Stimulated activated CD4-positive, alpha-beta T cell treated with anti-CD3 and anti-CD28 coated beads, Interleukin-4, amount 100 ng/mL, for 4 hours (primary cell): ENCODE results near the gene MYO16.
"Not testable (repeated sequence)": the region's sequence is repeated elsewhere in the genome, so short reads cannot be mapped to it uniquely, and the experiment has no call there.

ENCODE experiments used
- DNase-seq, 2 experiments: peaks; one replicate each; pipeline ENCODE4 v3.0.0-alpha.2; 2020

MYO16 gene

DNA sequence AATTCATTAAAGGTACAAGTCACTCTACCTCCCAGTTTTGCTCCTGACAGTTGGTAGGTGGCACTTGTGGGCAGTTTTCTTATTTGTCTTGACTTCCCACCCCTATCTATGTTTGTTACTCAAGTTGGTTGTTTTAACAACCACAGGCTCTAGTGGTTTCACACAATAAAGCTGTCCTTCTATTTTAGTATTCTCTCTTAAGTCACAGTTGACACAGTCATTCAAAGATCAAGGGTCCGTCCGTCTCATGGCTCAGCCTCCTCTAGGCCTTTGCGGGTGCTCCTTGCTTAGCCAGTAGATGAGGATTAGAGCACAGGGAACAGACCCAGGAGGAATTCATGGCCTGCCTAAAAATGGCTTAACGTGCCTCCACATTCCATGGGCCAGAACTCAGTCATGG is 583.2 kb downstream of the MYO16 start:
- DNase-seq, result no peak

DNA sequence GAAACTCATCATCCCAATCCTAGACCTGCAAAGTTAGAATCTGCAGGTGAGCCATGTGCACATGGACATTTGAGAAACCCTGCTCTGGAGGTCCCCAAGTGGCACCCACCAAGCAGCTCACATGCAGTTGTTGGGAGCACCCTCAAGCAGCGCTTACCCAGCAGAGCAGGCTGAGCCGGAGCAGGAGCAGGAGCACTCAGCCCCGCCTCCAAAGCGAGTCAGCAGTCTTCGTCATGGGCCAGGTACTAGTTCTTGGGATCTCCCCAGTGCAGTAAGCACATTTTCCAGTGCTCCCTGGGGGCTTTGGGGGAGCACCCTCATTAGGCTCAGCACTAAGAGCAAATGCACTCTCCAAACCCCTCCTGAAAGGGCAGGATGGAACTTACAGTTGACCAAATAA is 584.3 kb downstream of the MYO16 start:
- DNase-seq, result no peak

DNA sequence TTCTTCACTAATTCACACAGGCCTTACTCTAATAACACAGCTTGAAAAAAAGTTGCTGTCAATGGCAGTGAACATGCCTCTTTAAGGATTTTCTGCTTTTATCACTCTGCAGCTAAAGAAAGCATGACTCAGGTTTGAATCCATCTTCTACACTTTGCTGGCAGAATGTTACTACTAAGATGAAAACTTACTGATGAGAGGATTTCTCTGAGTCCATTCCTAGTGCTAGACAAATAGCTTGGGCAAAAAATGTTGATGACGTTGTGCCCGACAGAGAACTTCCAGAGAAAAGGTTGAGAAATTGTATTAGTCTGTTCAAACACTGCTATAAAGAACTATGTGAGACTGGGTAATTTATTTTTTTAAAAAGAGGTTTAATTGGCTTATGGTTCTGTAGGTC is 585.0 kb downstream of the MYO16 start:
- DNase-seq, result no peak

DNA sequence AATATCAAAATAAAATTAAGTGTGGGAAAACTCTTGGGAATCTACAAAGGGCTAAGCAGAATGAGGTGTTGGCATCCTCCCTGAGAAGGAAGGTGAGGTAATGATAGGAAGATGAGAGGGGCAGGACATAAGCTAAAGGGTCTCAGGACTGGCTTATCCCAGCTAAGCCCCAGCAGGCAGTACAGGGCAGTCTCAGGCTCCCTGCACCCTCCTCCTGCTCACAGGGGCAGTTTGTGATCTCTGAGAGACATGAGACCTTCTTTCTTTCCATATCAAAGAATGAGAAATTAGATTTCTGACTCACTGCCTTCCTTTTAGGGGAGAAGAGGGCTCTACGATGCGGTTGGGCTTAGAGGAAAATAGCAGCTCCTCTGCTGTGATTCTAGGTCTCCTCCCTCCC is 586.0 kb downstream of the MYO16 start:
- no peak for DNase-seq

DNA sequence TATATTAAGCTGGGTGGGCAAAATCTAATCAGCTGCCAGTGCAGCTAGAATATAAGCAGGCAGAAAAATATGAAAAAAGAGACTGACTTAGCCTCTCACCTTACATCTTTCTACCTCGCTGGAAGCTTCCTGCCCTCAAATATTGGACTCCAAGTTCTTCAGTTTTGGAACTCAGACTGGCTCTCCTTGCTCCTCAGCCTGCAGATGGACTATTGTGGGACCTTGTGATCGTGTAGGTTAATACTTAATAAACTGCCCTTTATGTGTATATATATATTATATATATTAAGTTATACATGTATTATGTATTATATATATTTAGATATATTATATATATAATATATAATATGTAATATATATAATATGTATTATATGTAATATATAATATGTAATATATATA is 588.1 kb downstream of the MYO16 start:
- DNase-seq, result not testable (repeated sequence)

DNA sequence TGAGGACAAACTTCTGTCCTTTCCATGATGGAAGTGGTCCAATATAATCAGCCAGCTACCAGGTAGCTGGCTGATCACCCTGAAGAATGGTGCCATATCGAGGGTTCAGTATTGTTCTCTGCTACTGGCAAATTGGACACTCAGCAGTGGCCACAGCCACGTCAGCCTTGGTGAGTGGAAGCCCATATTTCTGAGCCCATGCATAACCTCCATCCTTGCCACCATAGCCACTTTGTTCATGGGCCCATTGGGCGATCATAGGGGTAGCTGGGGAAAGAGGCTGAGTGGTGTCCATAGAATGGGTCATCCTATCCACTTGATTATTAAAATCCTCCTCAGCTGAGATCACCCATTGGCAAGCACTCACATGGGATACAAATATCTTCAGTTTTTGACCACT is 591.2 kb downstream of the MYO16 start:
- no peak for DNase-seq

DNA sequence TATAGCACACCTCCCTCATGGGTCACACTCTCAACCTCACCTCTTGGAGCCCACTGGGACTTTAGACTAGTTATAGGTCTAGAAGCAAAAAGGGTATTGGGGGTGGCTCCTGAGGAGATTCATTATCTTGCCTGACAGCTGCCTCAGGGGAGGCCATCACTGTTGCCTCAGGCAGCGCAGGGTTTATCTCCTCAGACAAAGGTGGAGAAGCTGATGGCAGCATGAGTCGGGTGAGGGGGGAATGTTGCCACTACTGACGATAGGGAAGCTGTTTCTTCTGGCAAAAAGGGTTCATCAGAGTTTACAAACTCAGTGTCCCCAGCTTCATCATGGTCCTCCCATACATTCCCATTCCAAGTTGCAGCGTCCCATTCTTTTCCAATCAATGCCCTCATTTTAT is 594.6 kb downstream of the MYO16 start:
- DNase-seq, result no peak

DNA sequence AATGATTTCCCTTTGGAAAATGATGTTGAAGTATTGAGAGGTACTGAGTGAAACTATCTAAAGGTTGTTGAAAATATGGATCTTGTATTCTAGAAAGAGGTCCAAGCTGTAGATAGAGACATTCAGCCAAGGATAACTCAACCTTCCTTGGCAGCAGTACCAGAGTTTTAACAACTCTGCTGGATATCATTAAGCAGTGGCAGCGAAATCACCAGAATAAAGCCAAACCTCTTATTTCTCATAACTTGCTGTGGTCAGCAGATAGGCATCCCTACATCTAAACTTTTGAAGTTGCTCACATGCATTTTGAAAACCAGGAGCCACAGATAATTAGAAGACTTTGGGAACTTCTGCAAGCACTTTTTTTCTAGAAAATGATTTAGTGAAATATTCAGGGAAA is 597.2 kb downstream of the MYO16 start:
- no peak for DNase-seq

DNA sequence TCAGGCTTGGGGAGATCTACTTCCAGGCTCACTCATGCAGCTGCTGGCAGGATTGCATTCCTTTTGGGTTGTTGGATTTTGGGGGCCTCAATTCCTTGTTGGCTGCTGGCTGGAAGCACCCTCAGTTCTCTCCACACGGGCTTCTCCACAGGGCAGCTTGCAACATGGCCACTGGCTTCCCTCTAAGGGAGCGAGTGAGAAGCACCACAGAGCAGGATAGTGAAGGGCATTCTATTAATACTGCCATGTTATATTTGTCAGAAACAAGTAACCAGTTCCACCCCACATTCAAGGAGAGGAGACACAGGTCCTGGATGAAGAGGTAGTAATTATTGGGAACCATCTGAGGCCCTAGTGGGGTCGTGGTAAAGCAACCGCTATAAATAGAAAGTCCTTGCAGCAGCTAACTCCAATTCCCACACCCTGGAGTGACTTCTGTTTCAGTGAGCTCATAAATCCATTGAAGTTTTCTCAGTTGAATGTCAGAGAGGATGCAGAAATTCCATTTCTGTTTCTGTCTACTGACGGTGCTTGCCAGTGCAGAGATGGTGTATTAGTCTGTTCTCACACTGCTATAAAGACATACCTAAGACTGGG is 598.0 kb downstream of the MYO16 start:
- DNase-seq, result no peak

DNA sequence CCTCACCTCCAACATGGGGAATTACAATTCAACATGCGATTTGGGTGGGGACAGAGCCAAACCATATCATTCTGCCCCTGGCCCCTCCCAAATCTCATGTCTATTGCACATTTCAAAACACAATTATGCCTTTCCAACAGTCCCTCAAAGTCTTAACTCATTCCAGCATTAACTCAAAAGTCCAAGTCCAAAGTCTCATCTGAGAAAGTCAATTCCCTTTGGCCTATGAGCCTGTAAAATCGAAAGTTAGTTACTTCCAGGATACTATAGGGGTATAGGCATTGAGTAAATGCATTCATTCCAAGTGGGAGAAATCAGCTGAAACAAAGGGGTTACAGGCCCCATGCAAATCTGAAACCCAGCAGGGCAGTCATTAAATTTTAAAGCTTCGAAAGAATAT is 598.8 kb downstream of the MYO16 start:
- no peak for DNase-seq

DNA sequence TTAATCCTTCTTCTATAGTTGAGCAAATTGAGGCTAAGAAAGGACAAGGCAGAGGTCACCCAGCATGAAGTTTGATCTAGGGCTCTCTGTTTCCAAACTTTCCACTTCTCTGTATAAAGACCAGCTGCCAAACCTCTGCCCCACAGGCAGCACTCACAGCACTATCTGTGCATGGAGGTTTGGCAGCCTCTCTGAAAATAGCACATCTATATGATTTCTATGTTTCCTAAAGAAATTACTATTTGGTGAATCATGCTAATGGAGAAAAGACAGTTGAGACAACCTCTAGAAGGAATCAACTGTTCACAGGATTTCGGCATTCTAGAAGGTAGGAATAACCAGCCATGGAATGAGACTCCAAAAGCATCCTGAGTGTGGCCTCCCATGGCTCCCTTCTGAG is 602.5 kb downstream of the MYO16 start:
- DNase-seq, result no peak

DNA sequence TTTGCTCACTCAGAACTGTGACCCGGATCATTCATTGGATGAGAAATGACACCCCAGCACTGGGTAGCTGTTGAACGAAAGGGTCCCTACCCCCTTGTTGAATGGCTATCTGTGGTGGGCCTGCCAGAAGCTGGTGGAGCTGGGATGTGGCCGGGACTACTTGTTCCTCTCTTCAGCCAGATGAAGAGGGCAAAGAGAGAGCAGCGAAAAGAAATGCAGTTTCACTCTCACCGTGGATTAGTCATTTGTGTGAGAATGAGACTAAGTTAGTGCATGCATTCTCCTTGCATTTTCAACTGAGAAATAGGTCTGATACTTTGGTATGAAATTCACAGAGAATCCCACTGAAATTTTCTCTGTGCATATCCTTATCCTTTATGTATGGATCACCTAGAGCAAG is 603.9 kb downstream of the MYO16 start:
- DNase-seq, result no peak

DNA sequence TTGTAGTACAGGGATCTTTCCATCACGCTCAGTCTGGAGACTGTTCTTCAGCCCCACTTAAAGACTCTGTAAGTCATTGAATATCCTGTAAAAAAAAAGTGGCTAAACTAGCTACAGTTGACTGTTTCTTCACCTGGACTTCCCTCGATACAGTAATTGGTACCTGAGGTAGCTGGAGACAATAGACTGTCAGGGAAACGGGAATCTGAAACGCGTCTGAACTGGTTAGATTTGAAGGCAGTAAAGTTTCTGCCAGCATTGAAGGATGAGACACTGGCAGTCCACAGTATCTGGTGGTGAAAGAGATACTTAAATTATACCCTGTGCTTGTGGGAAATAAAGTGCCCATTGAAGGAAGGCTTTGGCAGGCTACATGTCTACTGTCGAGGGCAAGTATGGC is 606.5 kb downstream of the MYO16 start:
- no peak for DNase-seq

DNA sequence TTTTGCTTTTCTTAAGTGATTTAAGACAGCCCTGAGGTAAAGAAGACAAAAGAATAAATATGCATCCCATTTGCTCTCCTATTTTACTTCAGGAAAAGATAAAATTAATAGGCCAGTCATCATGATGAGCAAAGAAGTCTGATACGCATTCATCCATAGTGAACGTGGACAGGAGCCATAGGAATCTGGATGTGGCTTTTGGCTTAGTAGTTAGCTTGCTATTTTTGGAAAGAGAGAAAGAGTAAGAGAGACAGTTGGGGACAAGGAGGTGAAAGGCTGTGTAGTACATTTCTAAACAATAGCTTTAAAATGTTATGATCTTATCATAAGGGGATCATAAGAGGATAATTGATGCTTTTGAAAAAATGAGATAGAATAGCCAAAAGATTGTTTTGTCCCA is 611.7 kb downstream of the MYO16 start:
- no peak for DNase-seq

DNA sequence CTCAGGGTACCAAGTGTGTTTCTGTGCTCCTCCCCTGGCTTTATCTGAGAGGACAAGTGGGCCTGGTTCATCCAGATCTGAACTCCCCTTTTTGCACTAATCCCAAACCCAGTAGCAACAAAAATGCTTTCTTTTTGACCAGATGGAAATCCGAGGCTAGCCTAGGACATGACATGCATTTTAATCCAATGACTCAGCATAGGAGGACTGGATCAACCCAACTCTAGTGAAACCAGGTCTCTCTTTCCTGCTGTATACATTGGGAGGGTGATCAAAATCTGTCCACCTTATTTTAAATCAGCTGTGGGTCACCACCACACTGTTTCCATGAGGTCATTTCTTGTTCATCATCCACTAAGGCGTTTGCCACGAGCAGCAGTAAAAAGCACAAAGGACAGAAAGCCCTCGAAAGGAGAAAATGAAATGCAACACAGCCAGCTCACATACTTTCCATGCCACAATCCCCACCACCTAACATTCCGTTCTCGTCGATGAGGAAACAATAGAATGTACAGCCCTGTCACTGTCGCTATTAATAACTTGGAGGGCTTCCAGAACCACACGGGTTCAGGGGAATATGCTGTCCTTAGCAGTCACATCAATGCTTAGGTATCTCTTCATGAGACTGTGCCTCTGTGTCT is 614.0 kb downstream of the MYO16 start:
- no peak for DNase-seq

DNA sequence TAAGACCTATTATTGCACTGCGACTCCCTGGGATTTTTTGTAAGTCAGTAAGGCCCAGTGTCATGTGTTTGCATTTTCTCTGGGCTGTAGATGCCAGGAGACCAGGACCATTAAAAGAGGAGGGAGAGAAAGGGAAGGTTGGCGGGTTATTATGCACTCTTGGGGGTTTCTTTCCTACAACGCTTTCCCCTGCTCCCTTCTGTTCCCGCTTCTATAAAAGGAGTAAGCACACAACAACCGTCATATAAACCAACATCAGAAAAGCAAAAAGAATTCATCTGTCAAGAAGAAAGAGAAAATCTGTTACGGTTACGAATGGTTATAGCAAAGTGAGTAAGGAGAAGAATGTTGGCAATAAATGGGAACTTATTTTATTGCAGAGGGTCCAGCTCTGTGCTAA is 615.2 kb downstream of the MYO16 start:
- DNase-seq, result no peak

DNA sequence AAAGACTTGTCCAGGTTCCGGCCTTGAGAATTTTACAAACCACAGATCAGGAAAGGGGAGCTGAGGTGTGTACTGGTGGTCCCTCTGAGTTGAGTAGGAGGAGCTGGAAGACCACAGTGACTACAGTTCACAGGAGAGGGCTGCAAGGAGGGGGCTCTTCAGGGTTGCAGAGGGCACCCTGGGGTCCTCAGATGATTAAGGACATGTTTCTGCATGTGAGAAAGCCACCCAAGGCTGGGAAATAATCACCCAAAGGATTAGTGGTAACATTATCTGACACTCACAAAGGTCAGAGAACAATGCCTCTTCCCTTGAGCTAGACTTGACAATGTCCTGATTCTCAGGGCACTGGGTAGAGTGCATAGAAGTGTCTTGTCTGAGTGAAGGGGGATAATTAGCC is 616.6 kb downstream of the MYO16 start:
- DNase-seq, result no peak

DNA sequence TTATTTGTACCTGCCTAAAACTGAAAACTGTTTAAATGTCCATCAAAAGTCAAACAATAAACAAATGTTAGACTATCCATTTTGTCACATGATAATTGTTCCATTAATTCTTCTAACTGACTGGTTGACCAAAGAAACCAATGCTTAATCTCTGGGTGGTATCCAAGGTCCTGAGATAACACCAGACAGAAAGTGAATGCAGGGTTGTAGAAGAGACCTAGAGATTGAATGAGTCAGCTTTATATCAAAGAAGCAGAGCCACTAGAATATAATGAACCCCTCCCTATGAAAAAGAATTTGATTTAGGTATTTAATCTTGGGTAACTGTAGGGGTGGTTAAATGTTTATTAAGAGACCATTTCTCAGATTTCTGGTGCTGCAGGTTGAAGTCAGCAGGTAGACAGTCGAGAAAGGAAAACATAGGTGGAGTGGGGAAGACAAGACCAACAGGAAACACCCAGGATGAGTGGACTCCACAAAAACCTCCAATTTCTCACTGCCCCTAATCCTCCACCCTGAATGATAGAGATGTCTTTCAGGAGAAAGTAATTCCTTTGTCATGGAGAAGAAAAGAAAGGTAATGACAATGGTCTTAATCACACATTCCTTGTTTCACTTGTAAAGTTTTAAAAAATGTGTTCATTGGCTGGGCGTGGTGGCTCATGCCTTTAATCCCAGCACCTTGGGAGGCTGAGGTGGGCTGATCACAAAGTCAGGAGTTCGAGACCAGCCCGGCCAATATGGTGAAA is 620.5 kb downstream of the MYO16 start:
- DNase-seq, result no peak

DNA sequence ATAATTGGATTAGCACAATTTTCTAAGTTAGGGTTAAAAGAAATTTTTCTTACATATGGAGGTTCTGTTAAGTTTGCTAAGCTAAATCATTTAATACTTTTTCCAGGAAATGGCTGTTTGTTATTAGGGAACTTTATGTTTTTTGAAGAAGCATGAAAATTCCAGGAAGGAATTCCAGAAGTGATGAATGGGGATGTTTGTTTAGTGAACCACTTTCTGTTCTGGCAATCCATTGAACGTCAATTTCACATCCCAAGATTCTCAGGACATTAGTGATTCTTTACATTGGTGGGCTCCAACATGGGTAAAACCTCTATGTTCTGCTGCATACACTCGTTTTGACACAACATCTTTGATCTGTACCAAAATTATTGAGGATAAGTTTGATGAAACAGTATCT is 622.5 kb downstream of the MYO16 start:
- no peak for DNase-seq

DNA sequence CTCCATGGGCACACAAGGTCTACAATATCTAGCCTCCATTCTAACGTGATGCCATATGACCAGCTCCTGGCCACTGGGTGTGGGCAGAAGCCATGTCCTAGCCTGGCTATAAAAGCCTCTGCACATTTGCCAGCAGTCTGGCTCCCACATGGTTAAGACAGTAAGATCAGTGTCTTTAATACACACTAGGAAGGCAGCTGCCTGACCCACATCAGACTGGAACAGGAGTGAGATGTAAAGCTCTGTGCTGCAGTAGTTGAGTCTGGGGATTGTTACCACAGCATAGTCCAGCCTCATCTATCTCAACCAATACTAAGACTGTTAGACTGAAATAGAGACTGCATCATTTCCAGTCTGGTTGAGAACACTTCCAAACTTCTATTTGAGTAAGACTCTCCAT is 623.9 kb downstream of the MYO16 start:
- no peak for DNase-seq

DNA sequence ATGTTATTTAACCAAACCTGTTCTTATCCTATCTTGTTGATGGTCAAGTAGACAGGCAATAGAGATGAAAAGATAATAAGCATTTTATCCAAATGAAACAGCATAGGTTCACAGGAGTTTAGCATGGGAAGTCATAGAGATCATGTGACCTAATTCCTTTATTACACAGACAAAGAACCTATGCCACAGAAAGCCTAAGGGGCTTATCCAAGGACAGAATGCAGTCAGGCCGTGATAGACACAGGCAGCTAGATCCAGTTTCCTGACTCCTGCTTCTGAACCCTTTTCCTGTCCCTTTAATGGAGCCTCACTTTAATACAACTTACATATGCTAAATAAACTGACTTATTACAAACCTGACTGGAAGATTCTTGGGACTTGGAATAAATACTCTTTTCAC is 624.9 kb downstream of the MYO16 start:
- no peak for DNase-seq

DNA sequence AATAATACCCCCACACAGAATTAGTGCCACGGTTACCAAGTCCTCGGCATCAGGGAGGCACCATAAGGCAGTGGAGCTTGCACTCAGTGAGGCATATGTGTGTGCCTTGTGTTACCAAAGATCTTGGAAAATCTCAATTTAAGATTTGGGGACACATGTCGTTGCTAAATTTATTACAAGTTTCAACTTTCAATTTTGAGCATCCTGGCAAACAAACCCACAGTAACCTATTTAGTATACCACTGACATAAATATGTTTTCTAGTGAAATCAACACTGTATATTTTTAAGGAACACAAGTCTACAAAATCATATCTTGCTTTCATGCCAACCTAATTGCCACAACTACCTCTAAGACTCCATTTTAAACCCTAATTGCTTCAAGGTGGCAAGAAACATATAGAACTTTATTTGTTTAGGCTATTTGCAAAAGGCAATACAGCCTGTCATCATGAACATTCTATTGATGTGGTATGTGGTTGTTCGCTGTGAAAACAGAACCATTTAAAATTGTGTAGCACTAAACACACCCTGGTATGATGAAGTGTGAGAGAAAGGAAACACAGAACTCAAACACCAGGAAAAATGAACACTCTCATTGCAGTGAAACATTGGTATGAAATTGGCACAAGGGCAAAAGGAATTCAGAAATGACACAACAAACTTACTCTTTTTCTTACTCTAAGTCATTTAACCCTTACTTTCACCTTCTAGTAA is 625.9 kb downstream of the MYO16 start:
- DNase-seq, result no peak

DNA sequence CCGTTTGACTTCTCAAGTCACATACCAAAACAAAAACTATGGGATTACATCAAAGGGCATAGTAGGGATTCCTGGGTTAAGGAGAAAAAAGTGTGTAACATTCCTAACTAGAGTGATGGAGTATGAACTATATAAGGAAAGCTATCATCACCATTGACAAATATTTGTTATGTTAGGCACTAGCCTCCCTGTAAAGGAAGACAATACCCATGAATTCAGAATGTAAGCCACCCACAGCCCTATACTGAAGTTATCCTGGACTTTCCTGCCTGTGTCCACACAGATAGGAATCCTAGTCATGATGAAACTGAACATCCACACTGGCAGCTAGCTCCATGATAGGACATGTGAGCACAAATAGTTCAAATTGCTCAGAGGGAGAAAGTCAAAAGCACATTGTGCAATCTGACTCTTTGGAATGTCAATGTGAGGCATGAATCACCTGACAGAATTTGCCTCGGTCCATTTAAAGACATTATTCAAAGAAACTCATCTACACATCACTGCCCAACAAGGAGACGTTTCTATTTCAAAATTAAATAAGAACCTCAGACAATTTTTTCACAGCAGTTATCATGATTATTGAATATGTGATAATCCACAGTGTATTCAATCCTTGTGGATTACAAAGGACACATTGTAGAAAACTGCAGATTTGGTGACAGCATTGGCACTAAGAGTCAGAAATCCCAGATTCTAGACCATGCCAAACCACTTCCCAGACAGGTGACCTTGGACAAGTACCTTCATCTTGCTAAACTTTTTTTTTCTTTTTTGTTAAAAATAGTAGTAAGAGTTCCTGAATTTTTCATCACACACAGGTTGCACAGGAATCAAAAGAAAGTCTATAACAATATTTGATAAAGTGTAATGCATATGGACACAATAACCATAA is 627.7 kb downstream of the MYO16 start:
- DNase-seq, result no peak
